HEK293T (cell line): ENCODE data around the gene AGPAT1.

Experiments used
- CTCF ChIA-PET: fragments of 350-600 bp; formaldehyde crosslinking; extraction: SDS; loops from one replicate; lab custom pipeline; 2021; ENCODE audit warnings: antibody characterized with exemption, inconsistent platforms; lab: Yijun Ruan, JAX
- POLR2A ChIA-PET: fragments of 350-600 bp; formaldehyde crosslinking; extraction: SDS; loops from one replicate; lab custom pipeline; 2020; ENCODE audit warnings: antibody characterized with exemption, inconsistent platforms; lab: Yijun Ruan, JAX
- DNase-seq: peaks from one replicate; pipeline ENCODE4 v3.0.0; 2012; ENCODE audit warnings: mixed read lengths; ENCODE audit errors: extremely low spot score
- ARNT ChIP-seq: fragments of 450-650 bp; IDR thresholded peaks from 2 replicates; pipeline ENCODE4 v1.6.1; 2017; ENCODE audit warnings: mild to moderate bottlenecking
- BHLHE40 ChIP-seq: fragments of 450-650 bp; IDR thresholded peaks from 2 replicates; pipeline ENCODE4 v1.6.1; 2016; ENCODE audit warnings: mild to moderate bottlenecking, moderate library complexity, borderline replicate concordance
- CTBP1 ChIP-seq: fragments of 450-650 bp; IDR thresholded peaks from 2 replicates; pipeline ENCODE4 v1.6.1; 2016; ENCODE audit warnings: borderline replicate concordance
- ELF4 ChIP-seq: fragments of 450-650 bp; IDR thresholded peaks from 2 replicates; pipeline ENCODE4 v1.6.1; 2017; ENCODE audit warnings: antibody characterized with exemption
- FOXA1 ChIP-seq: fragments of 450-650 bp; IDR thresholded peaks from 2 replicates; pipeline ENCODE4 v1.6.1; 2016; ENCODE audit warnings: mild to moderate bottlenecking
- FOXK2 ChIP-seq: fragments of 450-650 bp; IDR thresholded peaks from 2 replicates; pipeline ENCODE4 v1.6.1; 2016; ENCODE audit warnings: mild to moderate bottlenecking
- FOXM1 ChIP-seq: fragments of 450-650 bp; IDR thresholded peaks from 2 replicates; pipeline ENCODE4 v1.6.1; 2017; ENCODE audit warnings: mild to moderate bottlenecking, borderline replicate concordance
- HDGF ChIP-seq: fragments of 450-650 bp; IDR thresholded peaks from 2 replicates; pipeline ENCODE4 v1.6.1; 2017; ENCODE audit warnings: antibody characterized with exemption, borderline replicate concordance
- L3MBTL2 ChIP-seq: fragments of 450-650 bp; conservative IDR thresholded peaks from 2 replicates; pipeline ENCODE4 v1.6.1; 2016; ENCODE audit warnings: mild to moderate bottlenecking
- LEF1 ChIP-seq: fragments of 450-650 bp; IDR thresholded peaks from 2 replicates; pipeline ENCODE4 v1.6.1; 2017; ENCODE audit warnings: mild to moderate bottlenecking, borderline replicate concordance
- NFRKB ChIP-seq: fragments of 450-650 bp; IDR thresholded peaks from 2 replicates; pipeline ENCODE4 v1.6.1; 2016; ENCODE audit warnings: mild to moderate bottlenecking, moderate library complexity
- SP1 ChIP-seq: fragments of 450-650 bp; IDR thresholded peaks from 2 replicates; pipeline ENCODE4 v1.6.1; 2017
- SUZ12 ChIP-seq: fragments of 450-650 bp; IDR thresholded peaks from 2 replicates; pipeline ENCODE4 v1.6.1; 2016; ENCODE audit warnings: mild to moderate bottlenecking
- TARDBP ChIP-seq: fragments of 450-650 bp; IDR thresholded peaks from 2 replicates; pipeline ENCODE4 v1.6.1; 2016
- ZNF384 ChIP-seq: fragments of 450-650 bp; IDR thresholded peaks from 2 replicates; pipeline ENCODE4 v1.6.1; 2016
- TF ChIP-seq, protein P1 (sequence below): fragments of 450-650 bp; IDR thresholded peaks from 2 replicates; pipeline ENCODE4 v1.6.1; 2016

The AGPAT1 gene

DNA sequence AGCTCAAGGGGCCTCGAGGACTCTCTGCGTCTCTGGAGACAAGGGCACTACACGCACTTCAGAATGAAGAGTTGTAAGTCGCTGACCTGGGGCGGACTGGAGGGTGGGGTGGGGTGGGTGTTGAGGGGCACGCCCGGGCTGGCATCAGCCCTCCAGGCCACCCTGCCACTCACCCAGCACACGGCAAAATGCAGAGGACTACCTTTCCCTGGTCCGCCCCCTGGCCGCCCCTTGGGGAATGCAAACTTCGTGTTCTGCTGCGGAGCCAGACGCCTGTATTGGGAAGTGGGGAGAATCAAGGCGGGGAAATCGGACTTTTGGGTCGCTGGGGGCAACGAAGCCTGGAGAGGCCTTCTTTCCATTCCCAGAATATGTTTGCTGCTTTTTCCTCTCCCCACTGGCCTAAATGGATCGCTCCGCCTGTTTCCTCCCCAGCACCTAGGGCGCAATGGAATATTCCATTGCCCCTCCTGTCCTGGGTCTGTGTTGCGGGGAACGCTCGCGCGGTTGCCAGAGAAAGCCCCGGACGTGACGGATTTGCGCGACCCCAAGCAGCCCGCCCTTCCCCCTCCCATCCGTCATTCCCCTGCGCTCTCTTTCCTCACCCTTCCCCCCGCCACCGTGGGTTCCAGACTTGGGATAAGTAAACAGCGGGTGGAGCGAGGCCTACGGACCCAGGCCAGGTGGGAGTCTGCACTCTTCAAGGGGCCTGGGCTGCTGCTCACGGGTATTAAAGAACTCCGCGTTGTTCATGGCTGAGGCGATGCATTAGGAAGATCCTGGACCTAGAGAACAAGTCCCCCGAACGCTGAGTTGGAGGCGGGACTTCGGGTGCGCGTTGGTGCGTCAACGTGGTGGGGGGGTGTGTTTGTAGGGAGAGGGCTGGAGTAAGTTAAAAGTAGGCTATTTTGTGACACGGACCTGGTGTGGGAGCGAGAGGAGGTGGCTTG is 22.0 kb downstream of the AGPAT1 start, which contains the start of gene PPT2:
TSS of gene PPT2 (plus strand) at position 578 of the 950 bp plus-strand sequence. CDS start 454 bp downstream, outside the sequence.
- DNase-seq: peak; percentile 90
- POLR2A ChIA-PET: interaction anchor here (0.7 to 2.2 kb wide), 11 partner anchors 18 to 347 kb away, joined by 3 to 57 read pairs (median 4); partner anchors contain the start of genes AGPAT1, ATF6B, FKBPL and LSM2
- CTCF ChIA-PET: no interaction called here
- TF ChIP-seq ARNT (peak; percentile 41; the same call in 1 of the 2 replicates), LEF1 (no peak), FOXK2 (peak; percentile 86), BHLHE40 (peak; percentile 59; the same call in 1 of the 2 replicates), TARDBP (no peak)
- TF ChIP-seq, protein P1, sequence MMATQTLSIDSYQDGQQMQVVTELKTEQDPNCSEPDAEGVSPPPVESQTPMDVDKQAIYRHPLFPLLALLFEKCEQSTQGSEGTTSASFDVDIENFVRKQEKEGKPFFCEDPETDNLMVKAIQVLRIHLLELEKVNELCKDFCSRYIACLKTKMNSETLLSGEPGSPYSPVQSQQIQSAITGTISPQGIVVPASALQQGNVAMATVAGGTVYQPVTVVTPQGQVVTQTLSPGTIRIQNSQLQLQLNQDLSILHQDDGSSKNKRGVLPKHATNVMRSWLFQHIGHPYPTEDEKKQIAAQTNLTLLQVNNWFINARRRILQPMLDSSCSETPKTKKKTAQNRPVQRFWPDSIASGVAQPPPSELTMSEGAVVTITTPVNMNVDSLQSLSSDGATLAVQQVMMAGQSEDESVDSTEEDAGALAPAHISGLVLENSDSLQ: peak; percentile 55

DNA sequence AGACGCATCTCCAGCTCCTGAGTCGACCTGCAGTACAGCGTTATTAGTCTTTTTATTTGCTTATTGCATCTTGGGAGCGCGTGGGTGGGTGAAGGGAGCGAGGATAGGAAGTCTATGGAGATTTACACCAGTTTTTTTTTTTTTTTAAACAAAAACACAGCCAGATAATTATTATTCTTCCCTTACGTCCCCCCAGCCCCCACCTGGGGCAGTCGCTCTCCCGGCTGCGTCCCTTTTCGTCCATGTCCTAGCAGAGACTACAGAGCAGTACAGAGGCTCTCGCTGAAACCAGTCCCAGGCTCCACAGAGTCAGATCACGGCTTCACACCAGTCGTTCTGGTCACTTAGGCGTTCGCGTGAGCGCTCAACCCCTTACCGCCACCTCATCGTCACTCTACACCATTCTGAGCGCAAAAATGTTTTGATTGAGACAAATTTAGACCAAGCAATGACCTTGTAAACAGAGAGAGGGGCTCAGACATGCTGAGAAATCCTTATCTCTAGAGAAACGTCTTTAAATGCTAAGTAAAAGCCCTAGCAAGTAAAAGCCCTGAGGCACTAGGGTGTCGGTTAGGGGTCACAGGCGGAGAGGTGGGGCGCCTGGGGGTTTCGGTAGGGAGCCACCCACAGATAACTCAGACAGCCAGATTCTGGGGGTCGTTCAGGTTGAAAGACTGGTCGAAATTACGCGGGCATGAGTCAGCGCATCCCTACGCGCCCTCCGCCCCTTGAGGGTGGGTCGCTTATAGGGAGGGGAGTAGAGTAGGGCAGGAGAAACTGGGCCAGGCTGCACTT is 22.9 kb downstream of the AGPAT1 start:
- ChIA-PET CTCF (interaction anchor here (0.7 to 1.0 kb wide), 2 partner anchors 36 to 271 kb away, joined by 3 to 4 read pairs; no protein-coding TSS in a partner anchor), POLR2A (interaction anchor here (1.0 to 2.2 kb wide), 8 partner anchors 19 to 42 kb away, joined by 3 to 57 read pairs (median 6); partner anchors contain the start of genes ATF6B, FKBPL, GPSM3 and PBX2)
- TF ChIP-seq FOXA1 (no peak), BHLHE40 (no peak), L3MBTL2 (peak; percentile 19)
- DNase-seq: peak; percentile 59

DNA sequence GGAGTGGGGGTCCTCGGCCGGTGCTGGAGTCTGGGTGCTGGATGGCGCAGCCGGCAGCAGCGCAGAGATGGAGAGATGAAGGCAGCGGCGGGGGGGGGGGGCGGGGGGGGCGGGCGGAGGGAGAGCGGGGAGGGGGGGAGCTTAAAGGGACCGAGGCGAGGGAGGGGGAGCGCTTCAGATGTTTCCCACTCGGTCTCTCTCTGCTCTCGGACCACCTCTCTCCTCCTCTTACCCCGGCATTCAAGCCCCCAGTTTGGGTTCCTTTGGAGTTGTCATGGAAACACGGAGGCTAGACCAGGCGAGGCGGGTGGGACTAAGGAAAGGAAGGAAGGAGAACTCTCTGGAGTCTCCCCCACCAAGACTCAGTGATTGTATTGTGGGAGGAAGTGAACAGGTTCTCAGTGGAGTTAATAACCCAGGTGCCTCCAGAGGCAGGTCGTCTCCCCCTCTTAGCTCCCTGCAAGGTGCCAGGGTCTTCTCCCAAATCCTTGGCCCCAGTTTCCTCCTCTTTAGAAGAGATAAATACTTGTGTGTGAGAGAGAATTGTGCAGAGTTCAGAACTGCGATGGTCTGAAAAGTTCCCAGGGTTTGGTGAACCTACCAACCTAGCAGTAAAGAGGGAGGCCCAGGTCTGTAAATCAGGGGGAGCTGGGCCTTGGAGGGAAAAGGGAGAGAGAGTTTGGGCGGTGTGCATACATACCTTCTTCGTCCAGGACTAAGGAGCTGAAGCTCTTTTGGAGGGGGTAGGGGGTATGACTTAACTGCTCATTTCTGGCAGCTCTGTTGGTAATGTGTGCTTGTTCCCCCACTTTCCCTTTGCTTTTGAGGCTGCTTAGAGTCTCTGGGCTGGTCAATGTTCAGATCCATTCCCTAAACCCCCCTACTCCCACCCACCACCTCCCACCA is 23.8 kb downstream of the AGPAT1 start, which contains the start of gene PRRT1:
TSS of gene PRRT1 (minus strand) at position 77 of the 906 bp plus-strand sequence. CDS start 112 bp downstream, outside the sequence.
- no peak for DNase-seq
- ChIA-PET POLR2A (interaction anchor here (1.1 to 2.2 kb wide), 5 partner anchors 23 to 43 kb away, joined by 4 to 57 read pairs (median 16); partner anchors contain the start of genes ATF6B, FKBPL and GPSM3), CTCF (interaction anchor here (0.6 to 1.0 kb wide), 3 partner anchors 35 to 361 kb away, joined by 3 to 4 read pairs (median 3); no protein-coding TSS in a partner anchor)
- TF ChIP-seq TARDBP (no peak), NFRKB (no peak), FOXK2 (no peak), ELF4 (no peak), CTBP1 (no peak), ZNF384 (no peak), SP1 (no peak), L3MBTL2 (no peak), SUZ12 (no peak), BHLHE40 (no peak), HDGF (no peak), LEF1 (no peak)

- CTCF ChIA-PET: no interaction called here
- TF ChIP-seq SUZ12: no peak
- no peak for TF ChIP-seq SP1
- TF ChIP-seq FOXM1: no peak
- TF ChIP-seq ZNF384: no peak
- no peak for TF ChIP-seq ARNT
- TF ChIP-seq ELF4: no peak
- TF ChIP-seq FOXA1: no peak
These were observed 24.6 kb downstream of the AGPAT1 start for GRCh38 chr6:32151181-32151862.

DNA sequence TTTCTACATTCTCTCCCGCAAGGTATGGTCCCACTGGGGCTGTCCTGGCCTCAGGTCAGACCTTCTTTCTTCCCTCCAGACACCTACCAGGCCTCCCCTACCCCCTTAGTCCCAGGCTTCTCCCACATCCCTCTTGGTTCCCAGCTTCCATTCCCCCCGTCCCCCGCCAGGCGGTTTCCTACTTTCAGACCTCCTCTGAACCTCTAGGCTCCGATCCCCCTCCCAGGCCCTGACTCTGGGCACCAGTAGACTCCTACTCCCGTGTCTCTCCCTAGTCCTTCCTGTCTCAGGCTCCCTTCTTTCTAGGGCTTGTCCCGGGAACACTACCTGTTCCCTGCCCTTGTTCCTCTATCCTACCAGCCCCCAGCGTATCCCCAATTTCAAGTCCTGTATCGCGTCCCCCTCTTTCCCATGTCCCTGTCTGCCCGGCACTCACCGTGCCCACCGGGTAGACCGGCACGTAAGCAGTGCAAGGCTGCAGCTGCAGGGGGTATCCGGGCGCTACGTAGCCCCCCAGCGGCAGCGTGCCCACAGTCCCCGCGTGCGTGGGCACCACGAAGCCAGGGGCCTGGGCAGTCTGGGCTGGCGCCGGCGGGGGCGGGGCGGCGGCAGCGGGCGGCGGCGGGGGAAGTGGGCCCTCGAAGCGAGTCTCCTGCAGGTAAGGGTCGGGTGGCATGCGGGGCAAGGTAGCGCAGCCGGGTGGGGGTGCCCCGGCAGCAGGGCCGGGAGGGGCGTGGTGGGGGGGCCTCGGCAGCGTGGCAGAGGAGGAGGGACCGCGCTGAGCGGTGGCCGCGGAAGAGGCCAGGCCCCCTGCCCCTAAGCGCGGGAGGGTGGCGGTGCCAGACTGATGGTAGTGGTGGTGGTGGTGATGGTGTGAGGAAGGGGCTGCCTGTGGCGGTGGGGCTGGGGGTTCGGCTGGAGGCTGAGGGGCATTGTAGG is 25.7 kb downstream of the AGPAT1 start:
- TF ChIP-seq CTBP1 (no peak), ARNT (no peak), NFRKB (no peak), BHLHE40 (no peak), L3MBTL2 (no peak), FOXM1 (no peak), SUZ12 (no peak), TARDBP (no peak), SP1 (no peak), HDGF (no peak), FOXA1 (no peak)
- TF ChIP-seq, protein P1: no peak
- no peak for DNase-seq
- ChIA-PET CTCF (no interaction called here), POLR2A (interaction anchor here (1.0 kb wide), 1 partner anchor 19 kb away, joined by 3 read pairs; no protein-coding TSS in a partner anchor)

More at GRCh38 chr6:32151181-32151862, 24.6 kb downstream of the AGPAT1 start:
- DNase-seq: no peak
- POLR2A ChIA-PET: interaction anchor here (1.0 to 2.2 kb wide), 4 partner anchors 20 to 42 kb away, joined by 3 to 57 read pairs (median 12); partner anchors contain the start of genes ATF6B, FKBPL and GPSM3
